ENCODE measurements around the gene PLVAP.

The PLVAP gene

DNA sequence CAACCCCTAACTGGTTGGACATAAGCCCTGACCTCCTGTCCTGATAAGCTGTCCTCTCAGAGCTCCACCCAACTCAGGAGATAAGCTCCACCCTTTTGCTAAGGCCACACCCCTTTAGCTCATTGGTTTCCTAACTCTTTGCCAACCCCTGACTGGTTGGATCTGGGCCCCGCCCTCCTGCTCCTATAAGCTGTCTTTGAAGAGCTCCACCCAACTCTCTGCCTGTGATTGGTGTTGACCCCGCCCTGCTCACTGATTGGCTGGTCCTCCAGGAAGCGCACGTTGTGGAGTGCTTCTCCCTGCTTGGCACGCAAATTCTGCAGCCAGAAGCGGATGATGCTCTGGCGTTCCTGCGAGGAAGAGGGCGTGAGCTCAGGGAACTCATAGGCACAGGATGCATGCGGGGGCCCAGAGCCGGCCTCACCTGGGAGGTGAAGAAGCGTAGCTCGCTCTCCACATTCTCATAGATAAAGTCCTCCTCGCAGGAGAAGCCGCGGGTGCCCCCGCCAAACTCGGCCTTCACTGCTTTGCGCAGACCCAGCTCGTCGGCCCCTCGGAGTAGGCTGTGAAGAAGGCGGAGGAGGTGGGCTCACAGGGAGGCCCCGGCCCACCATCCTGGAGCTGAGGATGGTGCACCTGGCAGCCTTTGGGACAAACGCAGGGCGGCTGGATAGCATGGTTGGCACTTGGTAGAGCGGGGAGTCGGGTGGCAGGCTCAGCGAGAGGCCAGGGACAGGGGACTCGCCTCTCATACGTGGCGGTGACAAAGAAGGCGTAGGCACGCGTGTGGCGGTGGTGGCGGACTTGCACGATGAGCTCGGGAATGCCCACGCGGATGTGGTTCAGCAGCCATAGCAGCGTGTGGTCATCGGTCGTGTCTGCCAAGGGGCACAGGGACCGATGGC, 44.2 kb downstream of the PLVAP start:
- DNase-seq, result no peak

DNA sequence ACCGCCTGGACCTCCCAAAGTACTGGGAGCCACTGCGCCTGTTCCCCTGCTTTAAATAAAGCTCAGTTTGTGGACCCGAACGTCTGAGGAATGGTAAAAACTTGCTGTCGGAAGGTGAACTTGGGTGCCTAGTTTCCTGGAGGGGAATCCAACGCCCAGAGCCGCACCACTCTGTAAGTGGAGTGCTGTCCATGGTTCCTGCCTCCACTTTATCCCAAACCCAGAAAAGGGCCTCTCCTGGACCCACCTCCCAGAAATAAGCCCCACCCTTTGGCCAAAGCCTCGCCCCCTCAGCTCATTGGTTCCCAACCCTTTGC, 44.8 kb downstream of the PLVAP start:
- no peak for DNase-seq

DNA sequence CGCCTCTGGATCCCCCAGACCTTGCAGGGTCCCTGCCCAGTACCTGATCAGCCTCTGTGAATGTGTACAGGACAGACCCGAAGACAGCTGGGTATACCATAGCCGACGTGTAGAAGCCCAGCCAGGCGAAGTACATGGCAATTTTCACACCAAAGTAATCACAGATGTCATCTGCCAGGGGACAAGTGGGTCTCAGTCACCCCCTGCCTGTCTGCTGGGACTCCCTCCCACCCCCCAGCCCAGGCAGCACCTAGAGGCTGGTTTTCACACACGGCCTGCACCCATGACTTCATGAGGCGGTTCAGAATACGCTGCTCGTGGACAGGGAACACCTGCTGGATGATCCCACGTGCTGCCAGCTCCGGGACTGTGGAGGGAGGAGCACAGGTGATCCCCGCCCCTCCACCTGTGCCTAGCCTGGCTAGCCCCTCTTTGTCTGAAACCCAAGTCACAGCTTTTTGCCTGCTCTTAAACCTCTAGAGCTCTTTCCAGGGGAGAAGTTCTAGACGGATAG, 46.0 kb downstream of the PLVAP start:
- DNase-seq, result no peak

DNA sequence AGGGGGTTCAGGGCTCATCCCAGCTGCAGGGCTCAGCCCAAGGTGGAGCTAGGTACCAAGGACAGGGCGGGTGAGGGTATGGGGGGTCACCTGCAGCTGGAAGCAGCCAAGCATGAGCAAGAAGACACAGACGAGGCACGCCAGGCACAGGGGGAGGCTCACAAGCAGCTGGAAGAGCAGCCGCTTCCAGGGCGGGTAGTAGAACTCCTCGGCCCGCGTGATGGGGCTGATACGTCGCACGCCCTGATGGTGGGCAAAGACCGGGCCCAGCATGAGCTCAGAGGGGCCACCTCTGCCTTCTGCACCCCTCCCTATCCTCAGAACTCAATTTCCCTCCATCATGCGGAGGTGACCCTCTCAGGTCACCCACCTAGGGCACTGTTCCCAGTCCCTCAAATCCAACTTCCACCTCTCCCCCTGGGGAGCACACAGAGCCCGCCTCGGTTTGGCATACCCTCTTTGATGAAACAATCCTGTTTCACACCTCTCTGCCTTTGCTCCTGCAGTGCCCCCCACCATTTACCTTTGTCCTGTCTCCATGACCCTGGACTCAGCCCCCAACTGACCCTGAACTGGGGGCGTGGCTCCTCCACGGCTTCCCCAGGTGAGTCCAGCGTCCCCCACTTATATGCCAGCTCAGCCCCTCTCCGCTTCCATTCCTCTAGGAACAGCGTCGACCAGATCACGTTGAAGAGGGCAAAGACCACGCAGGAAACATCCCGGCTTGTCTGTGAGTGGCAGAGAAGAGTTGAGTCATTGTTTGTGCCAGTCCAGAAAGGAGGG, 46.7 kb downstream of the PLVAP start:
- DNase-seq, result no peak

DNA sequence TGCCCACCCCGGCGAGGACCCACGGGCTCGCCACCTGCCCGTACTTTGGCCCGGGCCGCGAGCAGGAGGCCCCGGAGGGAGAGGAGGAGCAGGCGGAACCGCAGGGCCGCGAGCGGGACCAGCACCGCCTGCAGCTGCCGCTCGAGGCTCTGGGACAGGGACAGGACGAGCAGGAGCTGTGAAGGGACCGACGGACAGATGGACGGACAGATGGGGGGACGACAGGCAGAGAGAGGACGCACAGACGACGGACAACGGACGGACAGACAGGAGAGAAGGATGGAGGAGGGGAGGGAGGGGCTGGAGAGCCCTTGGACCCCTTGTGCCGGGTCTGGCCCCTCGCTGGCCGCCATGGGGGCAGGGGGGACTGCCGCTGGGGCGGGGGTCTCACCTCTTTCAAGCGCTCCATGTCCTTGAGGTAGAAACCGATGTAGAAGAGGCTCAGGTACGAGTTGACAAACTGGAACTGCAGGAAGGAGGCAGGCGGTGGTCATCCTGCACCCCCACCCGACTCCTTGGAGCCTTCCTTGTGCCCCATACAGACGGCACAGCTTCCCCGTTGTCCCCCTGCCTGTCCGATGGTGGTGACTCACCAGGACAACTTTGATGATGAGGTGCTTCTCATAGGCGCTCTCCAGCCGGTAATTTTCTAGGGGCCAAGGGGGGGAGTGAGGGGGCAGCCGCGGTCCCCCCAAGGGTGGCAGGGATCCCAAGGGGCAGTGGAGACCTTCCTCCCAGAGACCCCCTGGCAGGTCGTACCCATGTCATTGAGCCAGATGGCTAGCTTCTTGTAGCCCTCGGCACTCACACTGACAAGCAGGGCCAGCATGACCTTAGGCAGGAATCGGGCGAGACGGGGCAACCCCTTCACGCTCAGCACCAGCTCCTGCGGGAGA, 47.5 kb downstream of the PLVAP start:
- DNase-seq, result no peak

DNA sequence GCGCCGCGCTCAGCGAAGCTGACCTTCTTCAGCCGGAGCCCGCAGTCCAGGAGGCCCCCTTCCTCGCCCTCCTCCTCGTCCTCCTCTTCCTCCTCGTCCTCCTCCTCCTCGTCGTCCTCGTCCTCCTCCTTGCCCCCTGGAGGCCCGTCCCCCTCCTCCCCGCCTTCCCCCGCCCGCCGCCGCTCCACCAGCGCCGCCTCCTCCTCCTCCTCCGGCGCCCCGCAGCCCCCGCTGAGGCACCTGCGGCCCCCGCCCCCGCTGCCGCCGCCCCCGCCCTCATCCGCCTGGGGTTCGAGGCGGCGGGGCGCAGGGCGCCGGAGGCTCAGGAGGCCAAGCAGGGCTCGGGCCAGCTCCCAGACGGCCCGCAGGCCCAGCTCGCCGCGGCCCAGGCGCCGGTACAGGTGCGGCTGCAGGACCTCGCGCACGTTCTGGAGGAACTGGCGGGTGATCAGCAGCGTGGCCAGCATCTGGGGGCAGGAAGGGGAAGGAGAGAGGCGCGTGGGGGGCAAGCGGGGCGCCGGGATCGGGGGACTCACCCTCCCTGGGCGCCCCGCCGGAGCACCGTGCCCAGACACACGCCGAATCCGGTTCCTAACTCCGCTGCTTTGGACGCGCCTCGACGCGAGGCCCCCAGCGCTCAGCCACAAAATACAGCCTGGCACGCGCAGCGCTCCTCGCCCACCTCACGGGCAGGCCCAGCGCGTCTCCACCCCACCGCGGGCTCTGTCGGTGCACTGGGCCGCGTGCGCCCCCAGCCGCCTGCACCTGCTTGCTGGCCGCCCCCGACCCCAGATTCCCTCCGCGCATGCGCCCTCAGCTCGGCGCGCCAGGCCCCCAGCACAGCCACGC, 48.4 kb downstream of the PLVAP start:
- no peak for DNase-seq

DNA sequence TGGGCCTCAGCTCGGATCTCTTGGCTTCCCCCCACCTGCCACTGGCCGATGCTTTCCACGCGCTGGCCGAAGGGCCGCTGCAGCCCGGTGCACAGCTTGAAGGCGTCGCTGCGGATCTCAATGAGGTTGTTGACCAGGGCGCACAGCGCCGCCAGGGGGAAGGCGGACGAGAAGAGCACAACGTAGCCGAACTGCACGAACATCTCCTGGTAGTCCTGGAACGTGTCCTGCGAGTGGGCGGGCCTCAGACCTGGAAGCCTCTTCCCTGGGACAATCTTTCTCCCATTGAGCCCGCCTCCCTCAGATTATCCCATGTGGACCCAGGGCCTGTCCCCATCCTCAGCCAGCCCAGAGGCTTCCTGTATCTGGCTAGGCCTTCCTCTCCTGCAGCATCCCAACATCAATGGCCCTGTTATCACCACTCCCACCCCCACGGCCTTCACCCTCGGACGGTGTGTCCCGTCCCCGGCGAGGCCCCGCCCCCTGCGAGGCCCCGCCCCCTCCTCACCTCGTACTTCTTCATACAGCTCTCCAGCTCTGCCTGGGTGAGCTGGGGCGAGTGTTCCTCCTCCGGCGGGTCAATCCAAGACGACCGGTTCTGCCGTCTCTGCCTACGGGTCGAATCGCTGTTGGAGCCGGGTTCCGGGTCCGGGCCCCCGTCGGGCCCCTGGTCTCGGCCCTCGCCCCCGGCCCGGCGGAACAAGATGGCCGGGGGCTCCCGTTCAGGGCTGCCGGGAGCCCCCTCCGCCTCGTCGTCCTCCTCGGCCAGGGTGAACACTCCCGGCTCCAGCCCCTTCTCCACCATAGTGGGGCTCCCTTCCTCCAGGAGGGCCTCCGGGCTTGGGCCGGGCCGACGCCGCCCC, 49.3 kb downstream of the PLVAP start:
- DNase-seq, result no peak

DNA sequence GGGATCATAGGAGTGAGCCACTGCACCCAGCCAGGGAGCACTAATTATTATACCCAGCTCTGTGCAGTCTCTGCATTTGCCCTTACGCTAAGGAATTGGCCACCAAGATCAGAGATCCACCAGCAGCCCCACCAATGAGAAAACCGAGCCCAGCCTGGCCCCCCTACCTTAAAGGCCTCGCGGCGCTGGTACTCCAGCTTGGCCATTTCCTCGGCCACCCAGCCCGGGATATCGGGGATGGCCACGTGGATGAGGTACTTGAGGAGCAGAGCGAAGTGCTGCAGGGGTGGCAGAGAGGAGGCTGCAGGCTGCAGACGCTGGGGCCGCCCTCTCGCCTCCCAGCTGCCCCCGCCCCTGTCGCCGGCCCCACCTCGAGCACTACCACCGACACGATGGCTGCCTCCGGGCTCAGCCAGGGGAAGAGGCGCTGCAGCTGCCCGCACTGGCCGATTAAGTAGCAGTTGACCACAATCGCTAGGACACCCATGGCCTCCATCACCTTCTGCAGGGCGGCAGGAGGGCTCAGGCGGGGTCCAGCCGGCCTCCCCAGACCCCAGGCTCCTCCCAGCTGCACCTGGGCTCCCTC, 50.0 kb downstream of the PLVAP start:
- no peak for DNase-seq

DNA sequence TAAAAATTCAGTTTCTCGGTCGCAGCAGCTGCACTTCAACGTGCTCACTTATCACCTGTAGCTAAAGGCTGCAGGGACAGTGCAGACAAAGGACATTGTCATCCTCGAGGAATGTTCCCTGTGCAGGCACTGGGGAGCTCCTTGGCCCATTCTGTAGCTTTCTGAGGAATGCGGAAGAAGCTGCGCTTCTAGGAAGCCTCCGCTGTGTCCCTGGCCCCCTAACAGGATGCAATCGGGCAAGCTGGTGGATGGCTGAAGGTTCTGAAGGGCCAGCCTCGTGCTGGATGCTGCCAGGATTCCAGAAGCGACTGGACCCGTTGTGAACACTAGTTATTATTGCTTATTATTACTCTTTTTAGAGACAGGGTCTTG, 50.6 kb downstream of the PLVAP start:
- no peak for DNase-seq

DNA sequence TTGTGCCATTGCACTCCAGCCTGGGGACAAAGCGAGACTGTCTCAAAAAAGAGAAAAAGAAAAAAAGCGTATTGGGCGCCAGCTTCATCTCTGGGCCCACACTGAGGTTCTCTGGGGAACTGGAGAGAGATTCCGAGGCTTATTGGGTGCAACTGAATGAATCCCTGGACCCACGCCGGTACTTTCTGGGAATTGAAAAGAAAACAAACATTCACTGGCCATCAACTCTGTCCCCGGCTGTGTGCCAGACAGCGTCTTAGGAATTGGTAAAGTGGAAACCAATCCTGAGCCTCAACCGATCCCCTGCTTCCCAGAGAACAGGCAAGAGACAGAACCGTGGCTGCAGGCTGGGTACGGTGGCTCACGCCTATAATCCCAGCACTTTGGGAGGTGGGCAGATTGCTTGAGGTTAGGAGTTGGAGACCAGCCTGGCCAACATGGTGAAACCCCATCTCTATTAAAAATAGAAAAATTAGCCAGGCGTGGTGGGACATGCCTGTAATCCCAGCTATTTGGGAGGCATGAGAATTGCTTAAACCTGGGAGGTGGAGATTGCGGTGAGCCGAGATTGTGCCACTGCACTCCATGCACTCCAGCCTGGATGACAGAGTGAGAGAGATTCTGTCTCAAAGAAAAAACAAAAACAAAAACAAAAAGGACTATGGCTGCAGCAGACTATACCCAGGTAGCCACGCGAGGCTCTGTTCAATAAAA, 51.1 kb downstream of the PLVAP start:
- no peak for DNase-seq

DNA sequence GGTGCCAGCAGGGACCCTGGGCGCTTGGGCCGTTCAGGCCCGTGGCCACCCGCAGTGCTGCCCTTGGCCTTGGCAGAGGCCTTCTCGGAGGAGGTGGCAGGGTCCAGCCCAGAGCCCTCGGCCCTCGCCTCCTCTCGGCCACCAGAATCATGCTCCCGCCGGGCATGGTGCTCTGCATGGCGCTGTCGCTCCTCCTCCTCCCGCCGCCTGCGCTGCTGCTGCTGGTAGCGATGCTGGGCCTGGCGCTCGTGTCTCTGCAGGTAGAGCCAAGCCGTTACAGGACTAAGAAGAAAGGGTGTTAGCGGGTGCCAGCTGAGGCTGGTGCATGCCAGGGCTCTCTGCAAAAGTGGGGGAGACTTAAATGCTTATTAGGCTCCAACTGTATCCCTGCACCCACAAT, 52.0 kb downstream of the PLVAP start:
- DNase-seq, result no peak

DNA sequence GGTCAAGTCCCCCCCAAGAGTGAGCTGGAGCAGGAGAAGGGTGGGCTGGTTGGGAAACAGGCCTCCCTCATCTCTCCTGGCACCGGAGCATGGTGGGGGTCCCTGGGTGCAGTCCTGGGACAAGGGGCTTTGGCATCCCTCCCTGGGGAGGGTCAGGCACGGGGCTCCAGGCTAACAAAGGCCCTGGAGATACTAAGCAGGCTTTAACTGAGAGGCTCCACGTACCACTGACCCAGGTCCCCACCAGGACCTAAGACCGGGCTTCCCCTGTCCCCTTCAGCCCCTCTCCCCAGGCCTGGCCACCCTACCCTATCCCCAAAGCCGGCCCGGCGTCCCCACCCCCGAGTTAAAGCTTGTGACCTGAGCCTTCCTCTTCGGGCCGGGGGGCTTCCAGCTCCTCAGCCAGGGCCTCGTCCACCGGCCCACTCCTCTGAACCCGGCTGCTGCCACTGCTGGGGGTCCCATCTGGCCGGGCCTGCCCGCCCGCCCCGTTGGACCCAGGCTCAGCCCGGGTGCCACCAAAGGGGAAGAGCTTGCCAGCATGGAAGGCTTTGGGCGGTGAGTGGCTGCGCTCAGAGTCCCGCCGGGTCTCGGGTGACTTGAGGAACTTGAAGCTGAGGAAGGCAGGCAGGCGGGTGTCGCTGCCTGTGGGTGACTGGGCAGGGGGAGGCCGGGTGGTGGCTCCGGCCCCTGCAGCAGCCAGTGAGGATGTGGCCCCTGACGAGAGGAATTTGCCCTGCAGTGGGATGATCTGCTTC, 52.6 kb downstream of the PLVAP start:
- no peak for DNase-seq

DNA sequence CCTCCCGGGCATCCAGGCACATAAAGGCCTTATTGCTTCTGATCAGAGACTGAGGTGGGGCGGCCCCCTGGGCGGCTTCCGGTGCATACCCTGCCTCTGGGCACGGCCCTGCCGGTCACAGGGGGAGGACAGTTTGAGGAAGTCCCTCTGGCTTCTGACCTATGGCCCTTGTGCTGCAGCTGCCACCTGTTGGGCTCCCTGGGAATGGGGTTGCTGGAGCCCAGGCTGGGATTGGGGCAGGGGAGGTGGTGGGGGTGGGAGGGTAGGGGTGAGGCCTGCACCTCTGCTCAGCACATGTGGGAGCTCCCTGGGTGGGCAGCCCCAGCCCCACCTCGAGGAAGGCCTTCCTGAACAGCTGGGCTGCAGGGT, 53.2 kb downstream of the PLVAP start:
- no peak for DNase-seq

DNA sequence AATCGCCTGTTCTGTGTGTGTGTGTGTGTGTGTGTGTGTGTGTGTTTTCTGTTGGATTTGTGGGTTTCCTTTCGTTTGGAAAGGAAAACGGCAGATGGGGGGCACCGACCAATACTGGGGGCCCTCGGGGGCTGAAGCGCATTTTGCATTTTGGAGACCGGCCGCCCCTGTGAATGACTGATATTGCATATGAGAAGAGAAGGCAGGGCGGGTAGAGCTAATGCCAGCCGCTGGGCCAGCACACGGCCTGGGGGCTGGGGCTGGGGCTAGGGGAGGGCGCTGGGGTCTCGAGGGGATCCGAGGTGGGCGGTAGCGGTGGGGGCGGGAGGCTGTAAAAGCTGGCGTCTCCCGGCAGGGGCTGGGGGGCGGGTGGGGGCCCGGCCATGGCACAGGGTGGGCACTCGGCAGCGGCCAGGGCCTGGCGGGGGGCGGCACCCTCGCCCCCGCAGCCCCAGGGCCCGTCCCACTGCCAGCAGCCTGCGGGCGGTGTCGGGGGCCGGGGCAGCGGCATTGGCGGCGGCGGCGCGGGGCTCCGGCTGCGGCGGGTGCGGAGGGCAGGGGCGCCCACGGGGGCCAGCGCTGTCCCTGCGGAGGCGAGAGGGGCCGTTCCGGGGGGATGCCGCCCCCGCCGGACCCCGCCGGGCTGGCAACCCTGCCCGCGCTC, 53.7 kb downstream of the PLVAP start:
- DNase-seq, result no peak

DNA sequence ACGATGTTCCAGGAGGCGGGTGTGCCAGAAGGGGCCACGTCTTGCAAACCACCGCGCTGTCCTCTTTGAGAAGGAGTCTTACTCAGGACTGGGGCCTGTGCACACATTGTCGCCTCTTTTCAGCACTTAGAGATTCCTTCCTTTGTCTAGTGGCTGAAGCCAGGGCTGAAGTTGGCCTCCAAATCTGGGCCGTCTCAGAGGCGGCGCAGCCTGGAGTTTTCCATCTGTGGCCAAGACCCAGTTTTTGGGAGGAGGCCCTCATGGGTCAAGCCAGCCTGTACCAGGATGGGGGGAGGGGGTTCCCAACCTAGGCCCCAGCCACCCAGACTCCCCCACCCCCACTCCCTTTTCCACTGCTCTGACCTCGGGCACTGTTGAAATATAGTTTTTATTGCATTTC, 54.3 kb downstream of the PLVAP start:
- DNase-seq, result no peak

DNA sequence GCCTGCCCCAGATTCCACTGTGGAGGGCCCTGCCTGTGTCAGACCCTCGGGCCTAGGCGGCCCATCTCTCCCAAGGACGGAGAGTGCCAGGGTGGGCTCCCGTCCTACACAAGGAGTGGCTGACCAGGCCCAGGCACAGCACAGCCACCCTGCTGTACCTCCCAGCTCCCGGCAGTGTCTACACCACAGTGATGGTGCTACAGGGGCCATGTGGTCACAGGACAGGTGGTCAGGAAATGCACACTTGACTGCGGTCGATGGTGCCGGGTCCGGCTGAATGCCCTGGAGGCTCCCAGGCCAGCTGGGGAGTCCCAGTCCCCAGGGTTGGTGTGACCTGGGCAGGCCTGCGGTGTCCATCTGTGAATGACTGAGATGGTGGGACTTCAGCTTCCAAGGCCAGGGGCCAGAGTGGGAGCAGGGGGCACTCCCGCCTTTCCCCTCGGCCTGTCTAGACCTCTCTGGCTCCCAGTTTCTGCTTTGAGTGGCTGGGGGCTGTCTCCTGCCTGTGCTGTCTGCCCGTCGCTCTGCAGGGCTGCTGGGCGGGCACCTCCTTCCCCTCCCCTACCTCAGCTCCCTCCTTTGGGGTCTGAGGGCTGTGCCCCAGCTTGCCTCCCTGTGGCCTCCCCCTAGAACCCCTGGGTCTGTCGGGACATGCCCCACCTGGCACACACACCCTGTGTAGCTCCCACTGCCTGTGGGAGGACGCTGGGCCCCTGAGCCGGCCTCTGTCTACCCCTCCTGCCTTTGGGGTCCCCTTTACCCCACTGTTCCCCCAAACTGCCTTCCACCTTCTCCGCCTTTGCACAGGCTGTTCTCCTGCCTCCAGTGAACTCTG, 55.3 kb downstream of the PLVAP start:
- no peak for DNase-seq

DNA sequence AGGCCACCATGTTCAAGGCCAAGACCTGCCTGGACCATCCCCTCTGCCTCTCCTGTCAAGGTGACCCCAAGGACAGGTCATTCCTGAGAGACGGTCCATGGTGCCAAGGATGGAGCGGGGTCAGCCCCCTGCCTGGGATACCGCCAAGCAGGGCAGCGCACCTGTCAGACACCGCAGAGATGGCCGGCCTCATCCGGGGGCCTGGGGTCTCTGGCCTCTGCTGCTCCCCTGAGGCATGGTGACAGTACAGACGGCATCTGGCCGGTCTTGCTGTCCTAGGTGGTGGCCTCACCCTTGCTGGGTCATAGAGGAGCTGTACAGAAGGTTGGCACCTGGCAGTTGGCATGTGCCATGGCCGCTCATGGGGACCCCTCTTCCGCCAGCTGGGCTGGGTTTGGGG, 56.7 kb downstream of the PLVAP start:
- DNase-seq, result no peak

Data from NCI-H2081 treated with DMSO at 0.1 percent for 48 hours (cell line).